ENCODE data around the gene BEAN1. TPM values are rescaled to one million over a fixed set of nuclear protein-coding genes. Genes with fewer than 3 reads are reported as not detected.
"Not testable (repeated sequence)": the region's sequence is repeated elsewhere in the genome, so short reads cannot be mapped to it uniquely, and the experiment has no call there.

The BEAN1 gene
- total RNA-seq, 4 donors from 2014 or later: 0.47 to 1.0 (median 0.54) TPM; not detected in 1

DNA sequence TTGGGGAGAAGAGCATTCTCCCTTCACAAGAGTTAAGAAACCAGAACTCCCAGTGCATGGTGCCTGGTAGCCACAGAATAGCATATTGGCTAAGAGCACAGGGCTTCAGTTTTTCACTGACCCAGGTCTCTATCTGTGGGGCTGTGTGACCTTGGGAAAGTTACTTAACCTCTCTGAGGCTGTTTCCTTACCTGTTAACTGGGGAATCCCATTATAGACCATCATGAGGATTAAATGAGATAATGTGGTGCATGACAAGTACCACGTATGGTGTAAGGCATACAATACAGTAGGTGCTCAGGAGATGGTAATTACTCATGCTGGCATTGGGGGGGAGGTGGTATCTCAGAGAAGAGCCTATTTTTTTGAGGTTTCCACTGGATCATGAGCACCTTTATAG lies 33.6 kb downstream of the BEAN1 start:
- no peaks in the 10 kb centered on the region for H3K9me3 ChIP-seq
- ATAC-seq: no peak
- 89% methylated on average over 1 of the region's 1 CpG; no CpG with 5 or more reads in 1 of the 2 donors for WGBS, 2 donors (ENCODE audit: low coverage in 1 of 2)
- H3K27ac ChIP-seq: no peak overlapping the region
- H3K27me3 ChIP-seq: peaks cover 52% of the 10 kb centered on the region
- no peaks in the 10 kb centered on the region for H3K36me3 ChIP-seq
- no peaks in the 10 kb centered on the region for H3K4me1 ChIP-seq
- no peak overlapping the region for H3K4me3 ChIP-seq
- TF ChIP-seq, protein P1, sequence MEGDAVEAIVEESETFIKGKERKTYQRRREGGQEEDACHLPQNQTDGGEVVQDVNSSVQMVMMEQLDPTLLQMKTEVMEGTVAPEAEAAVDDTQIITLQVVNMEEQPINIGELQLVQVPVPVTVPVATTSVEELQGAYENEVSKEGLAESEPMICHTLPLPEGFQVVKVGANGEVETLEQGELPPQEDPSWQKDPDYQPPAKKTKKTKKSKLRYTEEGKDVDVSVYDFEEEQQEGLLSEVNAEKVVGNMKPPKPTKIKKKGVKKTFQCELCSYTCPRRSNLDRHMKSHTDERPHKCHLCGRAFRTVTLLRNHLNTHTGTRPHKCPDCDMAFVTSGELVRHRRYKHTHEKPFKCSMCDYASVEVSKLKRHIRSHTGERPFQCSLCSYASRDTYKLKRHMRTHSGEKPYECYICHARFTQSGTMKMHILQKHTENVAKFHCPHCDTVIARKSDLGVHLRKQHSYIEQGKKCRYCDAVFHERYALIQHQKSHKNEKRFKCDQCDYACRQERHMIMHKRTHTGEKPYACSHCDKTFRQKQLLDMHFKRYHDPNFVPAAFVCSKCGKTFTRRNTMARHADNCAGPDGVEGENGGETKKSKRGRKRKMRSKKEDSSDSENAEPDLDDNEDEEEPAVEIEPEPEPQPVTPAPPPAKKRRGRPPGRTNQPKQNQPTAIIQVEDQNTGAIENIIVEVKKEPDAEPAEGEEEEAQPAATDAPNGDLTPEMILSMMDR (IDR thresholded peaks at IDR 0.05): no peak
- TF ChIP-seq POLR2AphosphoS5 (IDR thresholded peaks at IDR 0.05): no peak
- no peak for TF ChIP-seq EP300 (IDR thresholded peaks at IDR 0.05)
- no peak for TF ChIP-seq POLR2A (IDR thresholded peaks at IDR 0.05)

DNA sequence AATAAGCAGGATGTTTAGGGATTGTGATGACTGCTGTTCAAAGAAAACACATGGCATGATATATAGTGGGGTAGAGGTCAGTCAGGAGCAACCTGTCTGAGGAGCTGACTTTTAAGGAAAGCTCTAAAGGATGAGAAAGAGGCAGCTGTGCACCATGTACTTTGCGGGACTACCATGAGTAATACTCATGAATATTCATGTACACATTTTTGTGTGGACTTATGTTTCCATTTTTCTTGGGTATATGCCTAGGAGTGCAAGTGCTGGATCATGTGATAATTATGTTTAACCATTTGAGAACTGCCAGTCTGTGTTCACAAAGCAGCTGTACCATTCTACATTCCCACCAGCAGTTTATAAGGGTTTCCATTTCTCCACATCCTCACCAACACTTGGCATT lies 35.8 kb downstream of the BEAN1 start:
- no peak for TF ChIP-seq POLR2A (IDR thresholded peaks at IDR 0.05)
- peaks cover 45% of the 10 kb centered on the region for H3K27me3 ChIP-seq
- H3K4me1 ChIP-seq: no peaks in the 10 kb centered on the region
- no peak for ATAC-seq
- no peaks in the 10 kb centered on the region for H3K36me3 ChIP-seq
- H3K27ac ChIP-seq: no peak overlapping the region
- H3K9me3 ChIP-seq: peaks cover 0 to 11% (median 1%) of the 10 kb centered on the region in 3 donors
- 57 to 76% methylated on average over 1 of the region's 1 CpG for WGBS, 2 donors (ENCODE audit: low coverage in 1 of 2)
- no peak overlapping the region for H3K4me3 ChIP-seq

DNA sequence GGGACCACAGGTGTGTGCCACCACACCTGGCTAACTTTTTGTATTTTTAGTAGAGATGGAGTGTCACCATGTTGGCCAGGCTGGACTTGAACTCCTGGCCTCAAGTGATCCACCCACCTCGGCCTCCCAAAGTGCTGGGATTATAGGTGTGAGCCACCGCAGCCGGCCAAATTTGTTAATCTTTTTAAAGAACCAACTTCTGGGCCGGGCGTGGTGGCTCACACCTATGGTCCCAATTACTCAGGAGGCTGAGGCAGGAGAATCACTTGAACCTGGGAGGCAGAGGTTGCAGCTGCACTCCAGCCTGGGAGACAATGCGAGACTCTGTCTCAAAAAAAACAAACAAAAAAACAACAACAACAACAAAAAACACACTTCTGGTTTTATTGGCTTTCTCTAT lies 38.9 kb downstream of the BEAN1 start:
- not testable (repeated sequence) for H3K4me3 ChIP-seq, H3K4me1 ChIP-seq, ATAC-seq, H3K27ac ChIP-seq
- Histone ChIP-seq H3K9me3 (peaks cover 0 to 11% (median 1%) of the 10 kb centered on the region in 3 donors), H3K36me3 (peaks cover 0 to 10% of the 10 kb centered on the region in 2 donors), H3K27me3 (peaks cover 18% of the 10 kb centered on the region)
- 90% methylated on average over 3 of the region's 6 CpGs; no CpG with 5 or more reads in 1 of the 2 donors for WGBS, 2 donors (ENCODE audit: low coverage in 1 of 2)

DNA sequence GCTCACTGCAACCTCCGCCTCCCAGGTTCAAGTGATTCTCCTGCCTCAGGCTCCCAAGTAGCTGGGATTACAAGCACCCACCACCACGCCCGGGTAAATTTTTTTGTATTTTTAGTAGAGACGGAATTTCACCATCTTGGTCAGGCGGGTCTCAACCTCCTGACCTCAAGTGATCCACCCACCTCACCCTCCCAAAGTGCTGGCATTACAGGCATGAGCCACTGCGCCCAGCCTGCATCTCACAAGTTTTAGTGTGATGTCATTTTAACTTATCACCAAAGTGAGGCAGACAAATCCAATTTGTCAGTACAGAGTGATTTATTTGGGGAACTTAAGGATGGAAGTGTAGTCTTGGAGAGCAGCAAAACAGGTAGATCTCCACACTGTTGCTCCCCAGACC lies 39.5 kb downstream of the BEAN1 start:
- H3K4me1 ChIP-seq, H3K27ac ChIP-seq, ATAC-seq, H3K4me3 ChIP-seq: not testable (repeated sequence)
- peaks cover 11% of the 10 kb centered on the region for H3K27me3 ChIP-seq
- WGBS, 2 donors (ENCODE audit: low coverage in 1 of 2): 96 to 100% methylated on average over 1 to 3 of the region's 6 CpGs
- peaks cover 0 to 10% of the 10 kb centered on the region in 2 donors for H3K36me3 ChIP-seq
- H3K9me3 ChIP-seq: peaks cover 0 to 11% (median 1%) of the 10 kb centered on the region in 3 donors

DNA sequence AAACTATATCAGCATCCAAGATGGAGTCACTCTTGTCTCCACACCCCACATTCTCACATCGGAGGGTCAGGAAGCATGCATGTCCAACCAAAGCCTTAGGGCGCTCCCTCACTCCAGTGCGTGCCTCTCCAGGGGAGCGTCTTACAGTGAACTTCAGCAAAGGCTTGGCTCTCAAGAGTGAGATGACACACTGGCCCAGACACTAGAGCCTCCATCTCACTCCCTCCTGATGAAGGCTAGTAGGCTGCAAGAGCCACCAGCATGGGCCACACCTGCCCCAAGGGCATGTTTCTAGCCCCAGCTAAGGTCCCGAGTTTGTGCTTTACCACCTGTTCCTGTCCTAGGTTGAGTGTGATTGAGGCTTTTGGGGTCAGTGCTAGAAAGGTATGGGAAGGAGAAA lies 40.5 kb downstream of the BEAN1 start:
- Histone ChIP-seq H3K27me3 (peaks cover 4% of the 10 kb centered on the region), H3K4me1 (no peaks in the 10 kb centered on the region), H3K36me3 (peaks cover 0 to 10% of the 10 kb centered on the region in 2 donors), H3K27ac (no peak overlapping the region), H3K9me3 (peaks cover 0 to 11% (median 1%) of the 10 kb centered on the region in 3 donors), H3K4me3 (no peak overlapping the region)
- TF ChIP-seq EP300 (IDR thresholded peaks at IDR 0.05): no peak
- TF ChIP-seq POLR2A (IDR thresholded peaks at IDR 0.05): no peak
- TF ChIP-seq, protein P1 (IDR thresholded peaks at IDR 0.05): no peak
- no peak for ATAC-seq
- 61 to 90% methylated on average over 2 of the region's 5 CpGs for WGBS, 2 donors (ENCODE audit: low coverage in 1 of 2)

DNA sequence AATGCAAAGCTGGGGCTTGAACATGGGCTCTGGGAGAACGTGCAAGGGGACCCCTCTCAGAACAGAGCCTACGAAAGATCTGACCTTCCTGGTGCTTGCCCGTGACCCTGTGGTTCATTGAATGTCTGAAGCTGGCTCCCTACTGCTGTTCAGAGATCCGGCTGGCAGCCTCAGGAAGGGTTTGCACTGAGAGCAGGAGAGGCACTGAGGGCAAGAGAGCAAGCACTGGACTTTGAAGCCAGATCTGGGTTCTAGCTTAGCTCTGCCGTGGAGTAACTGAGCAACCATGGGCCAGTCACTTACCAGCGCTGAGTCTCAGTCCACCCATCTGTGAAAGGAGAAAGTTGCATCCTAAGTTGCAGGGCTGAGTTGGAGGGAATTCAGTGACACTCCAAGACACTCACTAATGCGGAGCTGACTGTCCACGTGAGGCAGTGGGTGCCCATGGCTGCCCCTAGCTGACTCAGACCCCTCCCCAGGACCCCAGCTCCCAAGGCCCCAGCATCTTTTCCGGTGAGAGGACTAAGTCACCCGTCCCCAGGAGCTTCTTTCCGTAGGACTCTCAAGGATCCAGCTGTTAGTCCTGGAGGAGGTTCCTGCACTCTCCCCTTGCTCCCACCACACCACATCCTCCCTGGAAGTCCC lies 41.3 kb downstream of the BEAN1 start:
- Histone ChIP-seq H3K4me1 (no peaks in the 10 kb centered on the region), H3K27me3 (peaks cover 10% of the 10 kb centered on the region), H3K36me3 (peaks cover 0 to 10% of the 10 kb centered on the region in 2 donors), H3K9me3 (peaks cover 0 to 11% (median 1%) of the 10 kb centered on the region in 3 donors), H3K4me3 (no peak overlapping the region), H3K27ac (no peak overlapping the region)
- no peak for ATAC-seq
- TF ChIP-seq EP300 (IDR thresholded peaks at IDR 0.05): no peak
- no peak for TF ChIP-seq POLR2A (IDR thresholded peaks at IDR 0.05)
- TF ChIP-seq POLR2AphosphoS5 (IDR thresholded peaks at IDR 0.05): no peak
- TF ChIP-seq, protein P1 (IDR thresholded peaks at IDR 0.05): no peak
- WGBS, 2 donors (ENCODE audit: low coverage in 1 of 2): 83% methylated on average over 2 of the region's 11 CpGs; no CpG with 5 or more reads in 1 of the 2 donors
